Calu3 (cell line): ENCODE data around the gene SH2D5. TPM values are rescaled to one million over a fixed set of nuclear protein-coding genes. Genes with fewer than 3 reads are reported as not detected.

ENCODE experiments used
- BruUV-seq: library from RNA; stranded (reverse); fragments of 400-500 nt; replicated peaks from 2 replicates; lab custom pipeline; 2021; lab: Mats Ljungman, UMichigan
- CTCF ChIA-PET: fragments of 300-600 bp; sonication (Branson Sonifier 250); formaldehyde crosslinking; loops from one replicate; lab custom pipeline; 2022; ENCODE audit warnings: antibody characterized with exemption; lab: Charles Lee
- DNase-seq: peaks from one replicate; pipeline ENCODE4 v3.0.0; 2022
- H3K27ac Mint-ChIP-seq: one replicate; pipeline ENCODE4 v1.8.0; 2022; ENCODE audit warnings: mixed read lengths; ENCODE audit not compliant: unreplicated experiment
- H3K27me3 Mint-ChIP-seq: one replicate; pipeline ENCODE4 v1.8.0; 2022; ENCODE audit warnings: mixed read lengths; ENCODE audit not compliant: unreplicated experiment
- H3K36me3 Mint-ChIP-seq: one replicate; pipeline ENCODE4 v1.8.0; 2022; ENCODE audit warnings: mild to moderate bottlenecking, moderate library complexity, mixed read lengths; ENCODE audit not compliant: insufficient read depth, unreplicated experiment
- H3K4me1 Mint-ChIP-seq: one replicate; pipeline ENCODE4 v1.8.0; 2022; ENCODE audit warnings: mild to moderate bottlenecking, low read depth, mixed read lengths; ENCODE audit not compliant: unreplicated experiment
- H3K4me3 Mint-ChIP-seq: one replicate; pipeline ENCODE4 v1.8.0; 2022; ENCODE audit warnings: mild to moderate bottlenecking, low read depth, moderate library complexity, mixed read lengths; ENCODE audit not compliant: unreplicated experiment
- H3K9me3 Mint-ChIP-seq: one replicate; pipeline ENCODE4 v1.8.0; 2022; ENCODE audit warnings: low read depth, mixed read lengths; ENCODE audit not compliant: unreplicated experiment
- CTCF ChIP-seq: fragments of 200-600 bp; IDR thresholded peaks from one replicate; pipeline ENCODE4 v1.8.0; 2022; ENCODE audit warnings: antibody characterized with exemption; ENCODE audit not compliant: unreplicated experiment
- intact Hi-C: fragments of 100-400 bp; cut with micrococcal nuclease; formaldehyde crosslinking; loops from one replicate; pipeline ENCODE4 v1.10.0; 2022; ENCODE audit not compliant: unreplicated experiment
- total RNA-seq: library from RNA; stranded (reverse); gene quantifications from 2 replicates; pipeline ENCODE4 v1.2.3, GENCODE V29; 2022

SH2D5 gene
- total RNA-seq, 1 experiment from 2014 or later, result 2.7 TPM

DNA sequence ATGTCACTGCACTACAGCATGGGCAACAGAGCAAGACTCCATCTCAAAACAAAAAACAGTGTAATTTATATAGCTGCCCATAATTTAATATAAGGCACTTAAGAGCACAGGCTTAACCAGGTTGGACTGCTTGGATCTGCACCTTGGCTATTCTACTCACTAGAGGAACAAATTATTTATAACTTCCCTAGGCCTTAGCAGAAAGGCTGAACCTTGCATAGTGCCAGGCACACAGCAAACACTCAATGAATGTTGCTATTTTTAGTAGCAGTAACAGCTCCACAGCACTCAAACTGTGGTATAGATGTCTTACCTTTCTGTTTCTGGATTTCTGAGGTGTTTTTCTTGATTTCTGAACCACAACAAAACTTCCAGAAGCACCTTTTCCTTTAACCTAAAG, 34.8 kb upstream of the SH2D5 start:
- no peak for TF ChIP-seq CTCF
- Mint-ChIP-seq H3K27me3 (no peaks in the 10 kb centered on the region), H3K4me1 (no peaks in the 10 kb centered on the region), H3K9me3 (no peaks in the 10 kb centered on the region), H3K4me3 (no peak overlapping the region), H3K36me3 (peaks cover 53% of the 10 kb centered on the region), H3K27ac (no peak overlapping the region)
- BruUV-seq, result no TSS peak
- DNase-seq, result no peak
- intact Hi-C loops, result no loop called here
- CTCF ChIA-PET, result no interaction called here

DNA sequence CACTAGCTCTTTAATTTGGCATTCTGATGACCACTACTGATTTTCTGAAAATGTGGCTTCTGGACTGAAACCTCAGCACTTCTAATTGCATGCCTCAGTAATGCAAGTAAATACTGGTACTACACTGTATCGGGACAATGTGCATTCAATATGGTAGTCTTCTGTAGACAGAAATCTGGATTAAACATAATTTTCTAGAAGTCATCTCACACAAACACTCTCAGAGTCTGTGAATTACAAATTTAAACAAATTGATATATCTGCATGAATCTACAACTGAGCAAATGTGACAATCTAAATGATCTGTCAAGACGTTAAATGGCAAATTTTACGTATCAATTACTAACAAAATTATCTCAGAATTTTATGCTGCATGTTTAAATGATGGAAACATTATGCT, 30.9 kb upstream of the SH2D5 start:
- intact Hi-C loops, result no loop called here
- no peak for TF ChIP-seq CTCF
- Mint-ChIP-seq H3K4me1 (no peaks in the 10 kb centered on the region), H3K36me3 (peaks cover 68% of the 10 kb centered on the region), H3K9me3 (no peaks in the 10 kb centered on the region), H3K27ac (no peak overlapping the region), H3K27me3 (no peaks in the 10 kb centered on the region), H3K4me3 (no peak overlapping the region)
- no TSS peak for BruUV-seq
- DNase-seq, result no peak
- CTCF ChIA-PET, result no interaction called here

GRCh38 chr1:20760322-20760721, 27.8 kb upstream of the SH2D5 start:
- Mint-ChIP-seq H3K4me3 (no peak overlapping the region), H3K27me3 (no peaks in the 10 kb centered on the region), H3K9me3 (no peaks in the 10 kb centered on the region), H3K27ac (no peak overlapping the region), H3K4me1 (no peaks in the 10 kb centered on the region), H3K36me3 (peaks cover 63% of the 10 kb centered on the region)
- no TSS peak for BruUV-seq
- DNase-seq, result no peak
- no peak for TF ChIP-seq CTCF
- CTCF ChIA-PET, result no interaction called here
- intact Hi-C loops, result no loop called here

DNA sequence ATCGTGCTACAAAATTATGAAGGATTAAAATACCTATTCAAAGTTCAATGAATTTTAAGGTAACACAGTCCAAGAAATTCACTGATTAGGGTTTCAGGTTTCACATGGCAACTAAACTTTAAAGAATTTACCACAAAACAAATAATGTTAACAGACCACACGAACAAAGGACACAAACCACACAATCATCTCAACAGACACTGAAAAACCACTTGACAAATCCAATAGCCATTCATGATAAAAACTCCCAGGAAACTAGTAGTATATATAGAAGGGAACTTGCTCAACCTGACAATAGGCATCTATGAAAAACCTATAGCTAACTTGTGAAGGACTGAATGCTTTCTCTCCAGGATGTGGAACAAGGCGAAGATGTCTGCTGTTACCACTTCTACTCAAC, 21.1 kb upstream of the SH2D5 start:
- H3K36me3 Mint-ChIP-seq, result peaks cover 31% of the 10 kb centered on the region
- BruUV-seq, result no TSS peak
- CTCF ChIA-PET, result no interaction called here

More for the DNA sequence above, 21.1 kb upstream of the SH2D5 start:
- Mint-ChIP-seq H3K4me3 (no peak overlapping the region), H3K27ac (no peak overlapping the region), H3K9me3 (no peaks in the 10 kb centered on the region), H3K4me1 (peaks cover 8% of the 10 kb centered on the region), H3K27me3 (no peaks in the 10 kb centered on the region)
- TF ChIP-seq CTCF, result no peak
- intact Hi-C loops, result no loop called here
- no peak for DNase-seq
